ENCODE data around the gene TSEN54. TPM values are rescaled to one million over a fixed set of nuclear protein-coding genes. Genes with fewer than 3 reads are reported as not detected.
"Not testable (repeated sequence)": the region's sequence is repeated elsewhere in the genome, so short reads cannot be mapped to it uniquely, and the experiment has no call there.

Gene TSEN54
- total RNA-seq, 1 donor from 2014 or later = 7.7 TPM

GRCh38 chr17:75514919-75515495, 1.3 kb upstream of the TSEN54 start:
- intact Hi-C loops (cut with DNase I) = loop anchor here (1.0 to 5.0 kb wide), 5 partner anchors 72 to 243 kb away; partner anchors contain the start of genes GRB2, MIF4GD and MYO15B
- no peak for DNase-seq (ENCODE audit: low spot score)

GRCh38 chr17:75515496-75516254, 653 bp upstream of the TSEN54 start, which contains the start of gene CASKIN2:
Gene CASKIN2, minus strand, starts transcription at chr17:75515537. Its CDS starts 1,733 bp downstream, at chr17:75513804.
- intact Hi-C loops (cut with DNase I) = loop anchor here (1.0 to 5.0 kb wide), 4 partner anchors 72 to 243 kb away; partner anchors contain the start of genes GRB2, MIF4GD and MYO15B
- DNase-seq (ENCODE audit: low spot score) = peak; percentile 97

- intact Hi-C loops (cut with DNase I) = loop anchor here (5.0 kb wide), 3 partner anchors 71 to 244 kb away; partner anchors contain the start of genes GRB2, MIF4GD and MYO15B
- no peak for DNase-seq (ENCODE audit: low spot score)
Observed at GRCh38 chr17:75516619-75517296, 430 bp downstream of the TSEN54 start.

- DNase-seq (ENCODE audit: low spot score) = no peak
- intact Hi-C loops (cut with DNase I) = loop anchor here (5.0 kb wide), 3 partner anchors 70 to 245 kb away; partner anchors contain the start of genes GRB2, MIF4GD and MYO15B
Observed at GRCh38 chr17:75517297-75517865, 1.1 kb downstream of the TSEN54 start.

GRCh38 chr17:75518201-75518600, 1.9 kb downstream of the TSEN54 start:
- DNase-seq (ENCODE audit: low spot score) = no peak
- intact Hi-C loops (cut with DNase I) = loop anchor here (5.0 kb wide), 3 partner anchors 69 to 246 kb away; partner anchors contain the start of genes GRB2, MIF4GD and MYO15B

GRCh38 chr17:75518983-75519537, 2.7 kb downstream of the TSEN54 start:
- DNase-seq (ENCODE audit: low spot score) = no peak
- intact Hi-C loops (cut with DNase I) = loop anchor here (5.0 kb wide), 3 partner anchors 68 to 247 kb away; partner anchors contain the start of genes GRB2, MIF4GD and MYO15B

GRCh38 chr17:75520413-75520812, 4.1 kb downstream of the TSEN54 start:
- intact Hi-C loops (cut with DNase I); DNase-seq (ENCODE audit: low spot score): not testable (repeated sequence)

- no peak for DNase-seq (ENCODE audit: low spot score)
- intact Hi-C loops (cut with DNase I) = no loop called here
Observed at GRCh38 chr17:75521290-75521689, 5.0 kb downstream of the TSEN54 start.

- intact Hi-C loops (cut with DNase I) = no loop called here
- no peak for DNase-seq (ENCODE audit: low spot score)
Observed at GRCh38 chr17:75521951-75522727, 5.8 kb downstream of the TSEN54 start.

GRCh38 chr17:75523647-75524046, 7.3 kb downstream of the TSEN54 start:
- intact Hi-C loops (cut with DNase I) = no loop called here
- no peak for DNase-seq (ENCODE audit: low spot score)

GRCh38 chr17:75524269-75524969, 8.1 kb downstream of the TSEN54 start:
- no peak for DNase-seq (ENCODE audit: low spot score)
- intact Hi-C loops (cut with DNase I) = no loop called here

- DNase-seq (ENCODE audit: low spot score) = peak; percentile 90
- intact Hi-C loops (cut with DNase I) = no loop called here
Observed at GRCh38 chr17:75524970-75525805, 8.9 kb downstream of the TSEN54 start, which contains the start of gene LLGL2. Gene LLGL2, plus strand, starts transcription at chr17:75525697. Its CDS starts 17,730 bp downstream, at chr17:75543427.

GRCh38 chr17:75525806-75526554, 9.7 kb downstream of the TSEN54 start:
- no peak for DNase-seq (ENCODE audit: low spot score)
- intact Hi-C loops (cut with DNase I) = no loop called here

- DNase-seq (ENCODE audit: low spot score) = no peak
- intact Hi-C loops (cut with DNase I) = no loop called here
Observed at GRCh38 chr17:75526555-75527270, 10.4 kb downstream of the TSEN54 start.

- DNase-seq (ENCODE audit: low spot score) = no peak
- intact Hi-C loops (cut with DNase I) = no loop called here
Observed at GRCh38 chr17:75530837-75531720, 14.8 kb downstream of the TSEN54 start.
